Stomach (tissue), 4 donors: ENCODE results near the gene POLL.
"Not testable (repeated sequence)": the region's sequence is repeated elsewhere in the genome, so short reads cannot be mapped to it uniquely, and the experiment has no call there.

ENCODE experiments used
- EP300 ChIP-seq: sonication (generic); formaldehyde crosslinking; IDR thresholded peaks from one replicate; pipeline ENCODE4 v1.6.1; 2017; ENCODE audit warnings: antibody characterized with exemption
- POLR2A ChIP-seq, 4 donors: fragments of 450-650 bp; IDR thresholded peaks; one replicate each; pipeline ENCODE4 v1.6.1; 2016; ENCODE audit warnings: antibody characterized with exemption in 4 of 4, control low read depth in 2 of 4, mild to moderate bottlenecking in 1 of 4, moderate library complexity in 1 of 4
- TF ChIP-seq, protein P1 (sequence below), 7 experiments: fragments of 450-650 bp in 4 of 7; fragments of 200-600 bp in 3 of 7; sonication (generic) in 3 of 7; IDR thresholded peaks; one replicate each; pipeline ENCODE4 v1.5.1; 2016 to 2019; ENCODE audit warnings: antibody characterized with exemption in 7 of 7, control low read depth in 2 of 7, mild to moderate bottlenecking in 1 of 7

DNA sequence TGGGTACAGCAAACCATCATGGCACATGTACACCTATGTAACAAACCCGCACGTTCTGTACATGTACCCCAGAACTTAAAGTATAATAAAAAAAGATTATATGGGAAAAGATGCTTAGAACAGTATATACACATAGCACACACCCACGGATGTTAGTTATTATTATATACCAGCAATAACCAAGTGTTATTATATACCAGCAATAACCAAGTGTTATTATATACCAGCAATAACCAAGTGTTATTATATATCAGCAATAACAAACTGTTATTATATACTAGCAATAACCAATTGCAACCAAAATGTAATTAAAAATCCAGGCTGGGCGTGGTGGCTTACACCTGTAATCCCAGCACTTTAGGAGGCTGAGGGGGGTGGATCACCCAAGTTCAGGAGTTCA lies 45.5 kb upstream of the POLL start:
- not testable (repeated sequence) for TF ChIP-seq POLR2A (IDR thresholded peaks at IDR 0.05); EP300
- TF ChIP-seq, protein P1, sequence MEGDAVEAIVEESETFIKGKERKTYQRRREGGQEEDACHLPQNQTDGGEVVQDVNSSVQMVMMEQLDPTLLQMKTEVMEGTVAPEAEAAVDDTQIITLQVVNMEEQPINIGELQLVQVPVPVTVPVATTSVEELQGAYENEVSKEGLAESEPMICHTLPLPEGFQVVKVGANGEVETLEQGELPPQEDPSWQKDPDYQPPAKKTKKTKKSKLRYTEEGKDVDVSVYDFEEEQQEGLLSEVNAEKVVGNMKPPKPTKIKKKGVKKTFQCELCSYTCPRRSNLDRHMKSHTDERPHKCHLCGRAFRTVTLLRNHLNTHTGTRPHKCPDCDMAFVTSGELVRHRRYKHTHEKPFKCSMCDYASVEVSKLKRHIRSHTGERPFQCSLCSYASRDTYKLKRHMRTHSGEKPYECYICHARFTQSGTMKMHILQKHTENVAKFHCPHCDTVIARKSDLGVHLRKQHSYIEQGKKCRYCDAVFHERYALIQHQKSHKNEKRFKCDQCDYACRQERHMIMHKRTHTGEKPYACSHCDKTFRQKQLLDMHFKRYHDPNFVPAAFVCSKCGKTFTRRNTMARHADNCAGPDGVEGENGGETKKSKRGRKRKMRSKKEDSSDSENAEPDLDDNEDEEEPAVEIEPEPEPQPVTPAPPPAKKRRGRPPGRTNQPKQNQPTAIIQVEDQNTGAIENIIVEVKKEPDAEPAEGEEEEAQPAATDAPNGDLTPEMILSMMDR (IDR thresholded peaks at IDR 0.05) = not testable (repeated sequence)
